SK-N-SH (cell line): ENCODE results near the gene UTRN.

Experiments used
- CTCF ChIP-seq: fragments of 200-600 bp; sonication (generic); IDR thresholded peaks from 2 replicates; pipeline ENCODE4 v1.6.1; 2017; ENCODE audit warnings: antibody characterized with exemption, mild to moderate bottlenecking, moderate library complexity
- FOSL2 ChIP-seq: IDR thresholded peaks from 2 replicates; pipeline ENCODE4 v1.4.0; 2012; ENCODE audit warnings: low read depth, mild to moderate bottlenecking, moderate library complexity, borderline replicate concordance
- GABPA ChIP-seq: IDR thresholded peaks from 2 replicates; pipeline ENCODE4 v1.4.0; 2012; ENCODE audit warnings: low read depth, mild to moderate bottlenecking
- GATA2 ChIP-seq: sonication (generic); formaldehyde crosslinking; IDR thresholded peaks from 2 replicates; pipeline ENCODE4 v1.5.0; 2020; ENCODE audit warnings: mild to moderate bottlenecking, missing genetic modification reagents
- POLR2AphosphoS5 ChIP-seq: IDR thresholded peaks from 2 replicates; pipeline ENCODE4 v1.6.1; 2012; ENCODE audit warnings: low read depth, low read length
- RAD21 ChIP-seq: IDR thresholded peaks from 2 replicates; pipeline ENCODE4 v1.6.1; 2012; ENCODE audit warnings: mild to moderate bottlenecking, low read length
- REST ChIP-seq: IDR thresholded peaks from 2 replicates; pipeline ENCODE4 v1.6.1; 2012; ENCODE audit warnings: mild to moderate bottlenecking, low read depth, low read length, moderate library complexity
- SIN3A ChIP-seq: IDR thresholded peaks from 2 replicates; pipeline ENCODE4 v1.6.1; 2012; ENCODE audit warnings: low read depth, mild to moderate bottlenecking, low read length, moderate library complexity, borderline replicate concordance
- SMC3 ChIP-seq: IDR thresholded peaks from 2 replicates; pipeline ENCODE4 v1.6.1; 2012; ENCODE audit warnings: low read depth, low read length, improper control_type of control experiment
- USF2 ChIP-seq: fragments of 150-350 bp; IDR thresholded peaks from 2 replicates; pipeline ENCODE4 v1.6.1; 2017; ENCODE audit warnings: antibody characterized with exemption, low read length, low read depth, borderline replicate concordance

GRCh38 chr6:144265061-144265357, 20.1 kb upstream of the UTRN start:
- no peak for TF ChIP-seq SMC3
- TF ChIP-seq CTCF, result no peak
- TF ChIP-seq USF2, result no peak
- TF ChIP-seq RAD21, result no peak
- TF ChIP-seq GABPA, result no peak
- TF ChIP-seq REST, result no peak
- TF ChIP-seq GATA2, result no peak
- TF ChIP-seq SIN3A, result no peak
- TF ChIP-seq POLR2AphosphoS5, result no peak
- no peak for TF ChIP-seq FOSL2
